HG03460 (cell line): ENCODE results near the gene PRDM16.

Experiments
- ATAC-seq: cut with Tn5 transposase; IDR thresholded peaks from one replicate; pipeline ENCODE4 v1.9.1; 2021; ENCODE audit not compliant: unreplicated experiment

Gene PRDM16

DNA sequence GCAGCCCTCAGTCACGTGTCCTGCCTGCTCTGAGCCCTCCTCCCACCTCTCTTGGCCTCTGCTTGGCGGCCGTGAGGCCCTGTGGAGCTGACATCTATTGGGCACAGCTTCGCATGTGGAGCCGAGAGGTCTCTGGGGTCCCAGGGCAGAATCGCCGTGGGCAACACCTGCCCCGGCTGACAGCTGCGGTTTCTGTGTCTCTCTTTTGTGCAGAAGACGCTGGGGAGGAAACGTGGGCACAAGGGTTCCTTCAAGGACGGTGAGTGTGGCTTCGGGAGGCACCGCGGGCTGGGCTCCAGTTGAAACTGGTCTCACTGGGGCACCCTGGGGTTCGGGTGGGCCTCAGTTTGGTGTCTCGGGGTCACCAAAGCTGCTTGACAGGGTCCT, 396.9 kb downstream of the PRDM16 start:
- ATAC-seq = no peak

DNA sequence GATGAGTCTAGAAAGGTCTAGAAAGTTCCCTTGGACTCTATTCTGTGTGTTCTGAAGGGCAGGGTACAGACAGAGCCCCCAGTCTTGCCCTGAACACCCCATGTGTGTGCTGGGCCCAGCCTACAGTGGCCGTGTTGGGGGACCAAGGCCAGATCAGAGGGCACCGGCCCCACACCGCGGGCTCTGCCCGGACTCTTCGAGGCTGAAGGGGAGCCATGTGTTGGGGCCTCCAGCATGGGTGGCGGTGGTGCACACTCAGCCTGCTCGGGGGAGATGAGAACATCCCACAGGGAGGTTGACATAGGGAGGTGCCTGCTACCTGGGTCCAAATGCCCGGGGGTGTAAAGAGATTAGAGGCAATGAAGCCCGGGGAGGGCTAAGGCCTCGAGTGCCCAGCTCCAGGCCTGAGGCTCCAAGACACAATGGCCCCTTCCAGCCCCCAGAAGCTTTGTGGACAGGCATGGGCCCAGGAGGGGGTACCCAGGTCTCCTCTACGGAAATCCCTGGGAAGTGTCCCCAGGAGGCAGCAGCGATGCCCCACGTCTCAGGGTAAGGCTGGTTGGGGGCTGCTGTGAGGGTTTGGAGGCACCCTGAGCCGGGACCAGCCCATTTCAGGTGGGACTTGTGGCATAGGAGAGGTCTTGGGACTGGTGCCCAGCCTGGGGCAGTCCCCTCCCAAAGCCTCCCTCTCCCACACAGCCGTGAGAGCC, 397.5 kb downstream of the PRDM16 start:
- ATAC-seq = no peak

DNA sequence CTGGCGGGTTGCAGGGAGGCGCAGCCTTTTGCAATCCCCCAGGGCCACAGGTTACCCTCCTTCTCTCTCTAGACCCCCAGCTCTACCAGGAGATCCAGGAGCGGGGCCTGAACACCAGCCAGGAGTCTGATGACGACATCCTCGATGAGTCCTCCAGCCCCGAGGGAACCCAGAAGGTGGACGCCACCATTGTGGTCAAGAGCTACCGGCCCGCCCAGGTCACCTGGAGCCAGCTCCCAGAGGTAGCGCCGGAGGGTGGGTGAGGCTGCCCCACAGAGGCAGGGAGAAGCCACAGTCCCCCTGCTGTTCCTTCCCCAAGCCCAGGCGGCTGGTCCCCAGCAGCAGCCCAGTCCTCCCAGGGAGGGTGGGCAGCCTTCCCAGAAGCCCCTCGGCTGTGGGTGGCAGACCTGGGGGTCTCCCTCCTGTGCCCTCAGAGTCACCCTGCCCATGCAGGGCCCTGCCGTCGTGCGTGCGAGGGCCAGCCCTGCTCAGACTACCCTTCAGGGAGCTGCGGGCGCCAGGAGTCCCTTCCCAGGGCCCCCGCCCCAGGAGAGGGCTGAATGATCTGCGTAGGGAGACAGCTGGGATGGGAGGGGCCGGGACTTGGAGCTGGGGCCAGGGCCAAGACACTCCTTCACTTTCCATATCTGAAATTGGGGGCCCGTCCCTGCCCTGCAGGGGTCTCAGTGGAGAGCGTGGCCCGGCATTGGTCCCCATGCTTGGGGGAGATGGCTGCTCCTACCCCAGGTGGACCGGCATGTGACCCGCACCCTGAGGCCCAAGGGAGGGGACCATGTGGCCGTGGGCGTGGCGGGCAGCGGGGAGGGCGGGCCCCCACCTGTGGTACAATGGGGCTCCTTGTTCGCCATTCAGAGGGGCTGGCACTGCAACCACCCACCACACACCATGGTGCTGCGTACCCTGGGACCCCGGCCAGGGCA, 398.4 kb downstream of the PRDM16 start:
- ATAC-seq = no peak

DNA sequence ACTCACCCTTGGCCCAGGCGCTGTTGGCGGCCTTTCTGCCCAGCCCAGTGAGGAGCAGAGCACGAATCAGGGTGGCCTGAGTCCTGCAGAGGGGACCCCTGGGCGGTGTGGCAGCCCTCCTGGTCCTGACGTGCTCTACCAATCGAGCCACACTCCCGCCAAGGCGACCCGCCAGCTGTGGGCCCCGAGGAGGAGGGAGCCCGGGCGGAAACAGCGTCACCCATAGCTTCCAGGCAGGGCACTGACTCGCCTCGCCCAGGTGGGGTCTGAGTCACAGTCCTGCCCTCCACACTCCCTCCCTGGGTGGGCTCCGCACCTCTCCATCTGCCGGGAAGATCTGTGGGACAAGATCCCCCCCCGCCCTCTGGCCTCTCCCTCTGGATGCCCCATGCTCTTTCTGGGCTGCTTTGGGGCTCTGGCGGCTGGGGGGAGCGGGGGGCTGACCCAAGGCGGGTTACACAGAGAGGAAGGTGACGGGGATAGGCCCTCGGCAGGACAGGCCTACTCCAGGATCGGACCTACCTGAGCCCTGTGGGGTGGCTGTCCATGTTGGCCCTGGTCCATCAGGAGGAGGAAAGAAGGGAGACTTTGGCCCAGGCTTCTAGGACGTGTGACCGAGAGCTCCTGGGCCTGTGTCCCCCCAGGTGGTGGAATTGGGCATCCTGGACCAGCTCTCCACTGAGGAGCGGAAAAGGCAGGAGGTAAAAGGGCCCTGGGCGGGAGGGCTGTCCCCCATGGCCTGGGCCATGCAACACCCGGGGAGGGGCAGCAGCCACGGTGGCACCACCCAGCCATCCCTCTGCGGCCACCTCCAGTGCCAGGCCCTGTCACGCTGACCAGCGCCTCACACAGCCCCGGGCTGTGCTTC, 399.5 kb downstream of the PRDM16 start:
- ATAC-seq = no peak

DNA sequence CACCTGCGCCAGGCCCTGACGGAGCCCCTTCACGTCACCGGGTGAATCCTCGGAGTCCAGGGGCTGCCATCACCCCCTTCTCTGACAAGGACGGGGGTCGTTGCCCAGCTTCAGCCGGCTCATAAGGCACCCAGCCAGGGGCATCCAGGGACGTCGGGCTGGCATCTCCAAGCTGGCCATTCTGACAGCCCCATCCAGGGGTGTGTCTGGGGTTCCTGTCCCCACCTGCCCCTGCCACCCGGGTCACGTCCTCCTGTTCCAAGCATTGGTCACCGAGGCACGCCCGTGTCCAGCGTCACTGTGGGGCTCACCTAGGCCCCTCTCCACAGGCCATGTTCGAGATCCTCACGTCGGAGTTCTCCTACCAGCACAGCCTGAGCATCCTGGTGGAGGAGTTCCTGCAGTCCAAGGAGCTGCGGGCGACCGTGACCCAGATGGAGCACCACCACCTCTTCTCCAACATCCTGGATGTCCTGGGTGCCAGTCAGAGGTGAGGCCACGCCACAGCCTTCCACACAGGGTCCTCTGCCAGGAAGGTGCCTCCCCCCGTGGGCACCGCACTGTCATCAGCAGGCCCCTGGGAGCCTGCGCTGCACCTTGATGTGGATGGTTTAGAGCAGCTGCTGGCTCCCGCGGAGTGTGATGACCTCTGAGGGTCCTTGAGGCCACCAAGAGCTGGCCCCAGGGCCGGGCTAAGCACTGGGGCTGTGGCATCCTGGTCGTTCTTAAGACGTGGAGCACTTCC, 400.3 kb downstream of the PRDM16 start:
- ATAC-seq = no peak

DNA sequence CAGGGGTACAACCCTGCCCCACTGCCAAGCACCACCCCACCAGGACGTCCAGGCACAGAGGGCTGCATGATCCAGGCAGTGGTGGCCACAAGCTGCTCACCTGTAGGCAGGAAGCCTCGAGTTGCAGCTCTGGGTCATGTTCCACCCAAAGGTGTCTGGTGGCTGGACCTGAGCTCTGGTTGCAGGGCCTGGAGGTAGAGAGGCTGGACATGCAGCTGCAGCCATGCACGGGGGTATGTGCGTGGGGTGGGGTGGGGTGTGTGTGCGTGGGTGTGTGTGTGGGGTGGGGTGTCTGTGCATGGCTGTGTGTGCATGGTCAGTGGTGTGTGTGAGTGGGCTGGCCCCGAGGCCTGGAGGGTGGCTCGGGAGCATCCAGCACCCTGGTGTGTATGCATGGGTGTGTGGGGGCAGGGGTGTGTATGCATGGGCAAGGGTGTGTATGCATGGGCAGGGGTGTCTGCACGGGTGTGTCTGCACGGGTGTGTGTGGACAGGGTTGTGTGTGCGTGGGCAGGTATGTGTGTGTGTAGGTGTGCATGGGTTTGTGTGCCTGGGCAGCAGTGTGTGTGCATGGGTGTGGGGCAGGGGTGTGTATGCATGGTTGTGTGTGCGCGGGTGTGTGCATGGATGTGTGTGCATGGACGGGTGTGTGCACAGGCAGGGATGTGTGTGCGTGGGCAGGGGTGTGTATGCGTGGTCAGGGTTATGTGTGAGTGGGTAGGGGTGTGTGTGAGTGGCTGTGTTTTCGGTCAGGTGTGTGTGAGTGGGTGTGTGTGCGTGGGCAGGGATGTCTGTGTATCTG, 401.0 kb downstream of the PRDM16 start:
- ATAC-seq = no peak

DNA sequence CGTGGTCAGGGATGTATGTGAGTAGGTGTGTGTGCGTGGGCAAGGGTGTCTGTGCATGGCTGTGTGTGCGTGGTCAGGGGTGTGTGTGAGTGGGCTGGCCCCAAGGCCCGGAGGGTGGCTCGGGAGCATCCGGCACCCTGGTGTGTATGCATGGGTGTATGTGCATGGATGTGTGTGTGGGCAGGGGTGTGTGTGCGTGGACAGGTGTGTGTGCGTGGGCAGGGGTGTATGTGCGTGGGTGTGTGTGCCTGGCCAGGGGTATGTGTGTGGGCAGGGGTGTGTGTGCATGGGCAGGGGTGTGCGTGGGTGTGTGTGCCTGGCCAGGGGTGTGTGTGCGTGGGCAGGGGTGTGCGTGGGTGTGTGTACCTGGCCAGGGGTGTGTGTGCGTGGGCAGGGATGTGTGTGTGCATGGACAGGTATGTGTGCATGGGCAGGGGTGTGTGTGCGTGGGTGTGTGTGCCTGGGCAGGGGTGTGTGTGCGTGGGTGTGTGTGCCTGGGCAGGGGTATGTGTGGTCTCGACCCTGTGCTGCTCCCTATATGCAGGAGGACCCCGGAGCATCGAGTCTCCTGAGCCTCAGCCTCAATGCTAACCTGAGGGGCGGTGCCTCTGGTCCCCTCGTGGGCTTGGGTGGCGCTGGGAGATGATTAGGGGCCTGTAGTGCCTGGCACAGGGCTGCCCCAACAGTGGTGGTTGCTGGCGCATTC, 401.8 kb downstream of the PRDM16 start:
- ATAC-seq = no peak

DNA sequence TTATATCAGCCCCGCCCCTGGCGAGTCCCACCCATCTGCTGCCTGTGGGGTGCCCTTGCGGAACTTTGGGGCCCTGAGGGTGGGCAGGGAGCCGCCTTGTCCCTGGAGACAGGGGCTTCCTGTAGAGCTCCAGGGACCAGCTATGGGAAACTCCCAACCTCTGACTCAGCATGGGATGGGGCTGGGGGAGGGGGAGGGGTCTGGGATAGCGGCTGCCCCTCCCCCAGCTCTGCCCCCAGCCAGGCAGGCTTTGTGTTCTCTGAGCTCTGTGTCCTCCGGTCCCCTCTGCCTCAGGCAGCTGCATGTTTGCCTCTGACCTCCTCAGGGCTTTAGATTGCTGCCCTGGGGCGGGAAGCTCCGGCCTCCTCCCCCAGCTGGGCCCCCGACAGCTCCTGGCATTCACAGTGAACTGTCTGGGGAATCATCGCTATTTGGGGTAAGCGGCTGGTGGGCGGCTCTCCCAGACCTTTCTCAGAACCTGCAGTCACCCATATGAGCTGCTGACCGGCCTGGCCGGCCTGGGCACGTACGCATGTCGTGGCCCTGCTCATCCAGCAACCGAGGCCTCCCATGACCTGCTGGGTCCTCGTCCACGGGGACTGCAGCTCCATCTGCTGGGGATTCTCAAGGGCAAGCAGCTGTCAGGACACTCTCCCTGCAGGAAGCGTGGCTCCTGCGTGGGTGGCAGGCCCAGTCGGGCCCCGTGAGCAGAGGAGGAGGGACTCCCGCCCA, 402.5 kb downstream of the PRDM16 start:
- no peak for ATAC-seq

DNA sequence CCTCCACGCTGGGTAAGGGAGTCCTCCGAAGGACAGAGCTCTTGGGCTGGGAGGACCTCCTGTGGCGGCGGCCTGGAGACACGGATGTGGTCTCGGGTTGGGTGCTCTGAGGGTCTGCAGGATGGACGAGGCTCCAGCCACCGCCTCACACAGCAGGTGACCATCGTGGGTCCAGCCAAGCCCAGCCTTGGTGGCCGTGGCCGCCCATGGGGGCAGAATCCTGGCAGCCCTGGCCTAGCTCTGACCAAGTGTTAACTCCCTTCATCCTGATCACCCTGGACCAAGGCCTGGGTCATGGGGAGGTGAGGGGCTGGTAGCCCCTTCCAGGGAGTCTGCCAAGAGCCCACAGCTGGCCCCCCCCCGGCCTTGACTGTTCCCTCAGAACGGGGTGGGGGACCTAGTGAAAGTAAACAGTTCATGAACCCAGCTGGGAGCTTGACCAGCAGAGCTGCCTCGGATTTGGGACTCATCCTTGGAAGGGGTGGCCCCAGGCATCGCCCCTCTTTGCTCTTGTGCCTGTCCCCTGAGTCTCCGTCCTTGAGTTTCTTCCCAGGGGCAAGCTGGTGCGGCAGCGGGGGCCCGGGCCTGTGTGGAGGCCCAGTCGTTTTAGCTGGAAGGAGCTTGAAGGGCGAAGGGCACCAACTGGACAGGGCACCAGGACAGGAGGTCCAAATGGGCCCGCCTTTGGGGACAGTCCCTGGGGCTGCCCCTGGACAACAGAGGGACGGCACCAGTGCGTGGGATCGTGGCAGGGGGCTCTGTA, 403.3 kb downstream of the PRDM16 start:
- ATAC-seq = no peak

DNA sequence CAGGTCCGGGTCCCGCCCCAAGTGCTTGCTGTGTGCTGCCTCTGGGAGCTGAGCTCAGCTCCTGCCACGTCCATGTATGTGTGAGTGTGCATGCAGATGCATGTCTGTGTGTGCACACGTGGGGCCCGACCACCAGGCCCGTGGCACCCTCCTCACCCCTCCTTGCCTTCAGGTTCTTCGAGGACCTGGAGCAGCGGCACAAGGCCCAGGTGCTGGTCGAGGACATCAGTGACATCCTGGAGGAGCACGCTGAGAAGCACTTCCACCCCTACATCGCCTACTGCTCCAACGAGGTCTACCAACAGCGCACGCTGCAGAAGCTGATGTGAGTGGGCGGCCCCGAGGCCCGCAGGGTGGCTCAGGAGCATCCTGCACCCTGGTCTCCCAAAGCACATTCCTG, 403.9 kb downstream of the PRDM16 start:
- no peak for ATAC-seq

DNA sequence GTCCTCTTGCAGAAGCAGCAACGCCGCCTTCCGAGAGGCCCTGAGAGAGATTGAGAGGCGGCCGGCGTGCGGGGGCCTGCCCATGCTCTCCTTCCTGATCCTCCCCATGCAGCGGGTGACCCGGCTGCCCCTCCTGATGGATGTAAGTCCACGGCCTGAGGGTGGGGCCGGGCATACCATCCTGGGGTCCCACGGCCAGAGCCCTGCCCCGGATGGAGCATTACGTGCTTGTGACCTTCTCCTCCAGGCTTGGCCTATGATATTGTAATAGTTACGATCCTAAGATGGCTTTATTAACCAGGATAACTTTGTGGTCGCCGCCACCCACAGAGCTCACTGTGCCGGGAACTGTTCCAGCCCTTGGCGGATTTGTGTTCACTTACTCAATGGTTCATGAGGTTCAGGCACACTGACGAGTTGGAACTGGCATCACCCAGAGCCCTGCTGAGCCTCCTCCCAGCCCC, 404.4 kb downstream of the PRDM16 start:
- no peak for ATAC-seq

DNA sequence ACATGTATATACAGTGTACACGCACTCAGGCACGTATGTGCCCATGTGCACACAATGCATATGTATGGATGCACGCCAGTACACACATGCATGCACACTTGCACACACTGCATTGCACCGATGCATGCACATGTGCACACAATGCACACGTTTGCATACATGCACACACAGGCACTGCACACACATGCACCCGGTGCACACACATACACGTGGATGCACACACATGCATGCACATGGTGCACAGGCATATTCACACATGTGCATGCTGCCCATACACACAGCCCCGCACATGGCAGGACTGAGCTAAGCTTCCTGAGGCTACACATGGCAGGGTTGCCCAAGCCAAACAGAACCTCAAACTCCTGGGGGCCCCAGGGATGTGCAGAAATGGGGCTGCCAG, 405.0 kb downstream of the PRDM16 start:
- ATAC-seq = no peak

DNA sequence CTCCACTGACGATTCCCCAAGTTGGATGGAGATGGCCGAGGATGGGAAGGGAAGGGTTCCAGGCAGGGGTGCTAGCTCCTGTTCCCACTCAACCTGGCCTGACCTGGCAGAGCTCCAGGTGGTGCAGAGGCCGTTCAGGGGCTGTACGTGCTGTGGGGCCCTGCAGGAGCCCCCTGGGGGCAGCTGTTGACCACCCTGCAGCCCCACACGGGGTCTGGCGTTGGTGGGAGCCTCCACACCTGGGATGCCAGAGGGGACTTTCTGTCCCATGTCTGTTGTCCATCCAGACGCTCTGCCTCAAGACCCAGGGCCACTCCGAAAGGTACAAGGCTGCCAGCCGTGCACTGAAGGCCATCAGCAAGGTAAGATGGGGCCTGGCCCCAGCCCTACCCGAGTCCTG, 405.4 kb downstream of the PRDM16 start:
- no peak for ATAC-seq

DNA sequence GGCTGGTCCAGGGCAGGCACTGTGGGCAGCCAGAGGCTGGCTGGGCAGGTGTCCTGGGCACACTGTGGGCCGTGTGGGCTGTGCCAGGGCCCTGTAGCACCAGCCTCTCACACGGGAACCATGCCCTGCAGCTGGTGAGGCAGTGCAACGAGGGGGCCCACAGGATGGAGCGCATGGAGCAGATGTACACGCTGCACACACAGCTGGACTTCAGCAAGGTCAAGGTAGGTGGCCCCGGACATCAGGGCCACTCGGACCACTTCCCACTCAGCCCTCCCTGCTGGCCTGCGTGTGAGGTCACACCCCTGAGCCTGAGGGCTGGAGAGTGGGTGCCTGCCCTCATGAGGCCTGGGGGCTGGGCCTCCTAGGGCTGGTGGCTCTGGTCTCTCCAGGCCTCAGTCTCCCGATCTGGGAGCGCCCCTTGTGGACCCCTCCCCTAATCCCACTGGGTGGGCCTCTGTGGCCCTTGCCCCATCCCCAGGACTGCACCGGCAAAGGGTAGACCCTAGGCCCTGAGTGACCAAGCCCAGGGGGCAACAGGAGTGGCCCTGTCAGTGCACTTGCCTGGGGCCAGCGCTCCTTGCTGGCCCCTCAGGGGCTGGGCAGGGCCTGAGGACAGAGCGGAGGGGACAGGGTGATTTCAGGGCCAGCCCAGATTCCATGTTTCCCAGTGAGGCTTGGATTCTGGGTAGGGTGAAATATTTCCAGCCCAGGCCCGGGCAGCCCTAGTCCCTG, 407.0 kb downstream of the PRDM16 start:
- ATAC-seq = no peak

DNA sequence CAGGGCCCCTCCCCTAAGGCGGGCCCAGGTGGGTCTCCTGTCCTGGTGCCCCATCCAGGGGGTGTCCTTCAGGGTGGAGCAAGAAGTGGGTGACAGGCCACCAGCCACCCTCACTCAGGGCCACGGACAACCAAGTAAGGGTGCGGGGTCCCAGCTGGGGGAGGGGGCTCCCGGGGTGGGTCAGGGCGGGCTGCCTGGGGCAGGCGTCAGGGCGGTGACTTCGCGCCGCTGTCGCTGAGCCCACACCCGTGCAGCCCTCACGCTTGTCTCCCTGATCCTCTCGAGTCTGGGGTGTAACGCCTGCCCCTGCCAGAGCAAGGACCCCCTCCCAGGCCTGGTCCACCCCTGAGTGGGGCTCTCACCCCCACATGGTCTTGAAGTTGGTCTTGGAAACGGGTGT, 407.7 kb downstream of the PRDM16 start:
- ATAC-seq = no peak

DNA sequence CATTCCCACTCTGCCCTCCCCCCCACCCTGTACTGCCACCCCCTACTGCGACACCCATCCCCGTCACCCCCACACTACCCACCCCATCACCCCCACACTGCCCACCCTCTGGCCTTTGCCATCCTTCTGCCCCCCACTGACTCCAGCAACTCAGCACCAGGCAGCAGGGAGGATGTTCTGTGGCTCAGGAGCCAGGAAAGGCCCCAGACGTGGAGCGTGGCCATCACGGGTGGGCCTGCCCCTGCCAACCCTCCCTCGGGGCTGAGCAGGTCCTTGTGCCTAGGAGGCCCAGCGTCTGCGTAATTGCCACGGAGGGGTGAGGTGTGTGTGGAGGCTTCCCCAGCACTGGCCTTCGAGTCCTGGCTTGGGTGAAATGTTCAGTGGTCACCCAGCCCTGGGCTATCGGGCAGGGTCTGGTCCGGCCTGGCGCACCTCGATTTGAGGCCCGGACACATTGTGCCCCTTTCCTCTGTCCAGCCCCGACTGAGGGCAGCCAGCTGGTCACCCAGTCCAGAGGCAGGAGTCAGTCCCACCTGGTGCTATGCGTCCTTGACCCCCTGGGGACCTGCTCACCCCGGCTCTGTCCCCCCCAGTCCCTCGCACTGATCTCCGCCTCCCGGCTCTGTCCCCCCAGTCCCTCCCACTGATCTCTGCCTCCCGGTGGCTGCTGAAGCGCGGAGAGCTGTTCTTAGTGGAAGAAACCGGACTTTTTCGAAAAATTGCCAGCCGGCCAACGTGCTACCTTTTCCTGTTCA, 408.4 kb downstream of the PRDM16 start:
- no peak for ATAC-seq
